HepG2 (cell line): ENCODE measurements around the gene ZMIZ1. TPM values are rescaled to one million over a fixed set of nuclear protein-coding genes. Genes with fewer than 3 reads are reported as not detected.
A peak's percentile ranks its signal among the peaks of the same experiment; 100 is the strongest.

Experiments used
- ATAC-seq: fragments of 200-7000 bp; cut with Tn5 transposase; 3 replicates; pipeline ENCODE4 v1.9.1; 2020; ENCODE audit warnings: mild to moderate bottlenecking, moderate library complexity
- BruUV-seq: library from RNA; stranded (reverse); fragments of 400-500 nt; replicated peaks from 2 replicates; lab custom pipeline; 2021; lab: Mats Ljungman, UMichigan
- CTCF ChIA-PET: fragments of 300-600 bp; formaldehyde crosslinking; extraction: SDS; loops from one replicate; lab custom pipeline; 2021; ENCODE audit warnings: low total read pairs, inconsistent platforms, low intra/inter-chr PET ratio; lab: Yijun Ruan, JAX
- POLR2A ChIA-PET: fragments of 350-600 bp; sonication (Branson Sonifier 250); formaldehyde crosslinking; loops from one replicate; lab custom pipeline; 2020; ENCODE audit warnings: antibody characterized with exemption, inconsistent platforms; lab: Yijun Ruan, JAX
- DNase-seq: peaks from one replicate; pipeline ENCODE4 v3.0.0-alpha.2; 2015; ENCODE audit warnings: low spot score
- FAIRE-seq: peaks from 3 replicates; lab custom pipeline; 2011; peaks lifted over from hg19 to GRCh38; lab: Jason Lieb, UNC
- H2AFZ ChIP-seq: one replicate; pipeline ENCODE4 v1.6.1; 2011; ENCODE audit warnings: low read length, inconsistent platforms
- H3K27ac ChIP-seq: fragments of 300-600 bp; 3 replicates; pipeline ENCODE4 v1.8.0; 2011; ENCODE audit warnings: mixed run types, mild to moderate bottlenecking, mixed read lengths, low read length, inconsistent platforms; ENCODE audit not compliant: insufficient read depth; ENCODE audit errors: extremely low read length
- H3K27me3 ChIP-seq, 2 experiments: fragments of 200-600 bp in 1 of 2; 2 replicates in 1 of 2; 3 replicates in 1 of 2; pipeline versions ENCODE4 v1.6.0 to v1.8.0; 2011; ENCODE audit warnings: low read length in 2 of 2, mild to moderate bottlenecking in 2 of 2, moderate library complexity in 2 of 2, inconsistent platforms in 1 of 2; ENCODE audit not compliant: insufficient read depth in 2 of 2, control insufficient read depth in 1 of 2
- H3K36me3 ChIP-seq, 2 experiments: fragments of 200-600 bp in 1 of 2; replicated peaks in 1 of 2; 2 replicates in 1 of 2; 3 replicates in 1 of 2; pipeline versions ENCODE4 v1.5.1 to v1.8.0; 2011; ENCODE audit warnings: low read length in 2 of 2, inconsistent platforms in 1 of 2; ENCODE audit not compliant: insufficient read depth in 2 of 2, control insufficient read depth in 1 of 2
- H3K4me1 ChIP-seq: 2 replicates; pipeline ENCODE4 v1.5.1; 2012; ENCODE audit warnings: low read length, inconsistent platforms; ENCODE audit not compliant: insufficient read depth
- H3K4me2 ChIP-seq: 2 replicates; pipeline ENCODE4 v1.6.0; 2011; ENCODE audit warnings: low read depth, low read length, inconsistent platforms
- H3K4me3 ChIP-seq, 3 experiments: fragments of 200-600 bp in 1 of 3; sonication (generic), shearing (Covaris generic) in 1 of 3; replicated peaks in 1 of 3; 2 replicates each; pipeline ENCODE4 v1.5.1; 2011 to 2016; ENCODE audit warnings: low read length in 3 of 3, inconsistent platforms in 2 of 3, low read depth in 2 of 3, mild to moderate bottlenecking in 2 of 3, control low read depth in 1 of 3, mixed read lengths in 1 of 3; ENCODE audit not compliant: insufficient read depth in 1 of 3
- H3K79me2 ChIP-seq: one replicate; pipeline ENCODE4 v1.6.1; 2011; ENCODE audit warnings: low read length, inconsistent platforms; ENCODE audit not compliant: insufficient read depth
- H3K9ac ChIP-seq: 2 replicates; pipeline ENCODE4 v1.6.0; 2011; ENCODE audit warnings: mild to moderate bottlenecking, low read depth, low read length, inconsistent platforms; ENCODE audit not compliant: insufficient read depth
- H3K9me3 ChIP-seq: 2 replicates; pipeline ENCODE4 v1.5.1; 2012; ENCODE audit warnings: mild to moderate bottlenecking, low read length
- H4K20me1 ChIP-seq: 2 replicates; pipeline ENCODE4 v1.6.0; 2011; ENCODE audit warnings: inconsistent platforms, mild to moderate bottlenecking, low read length, moderate library complexity; ENCODE audit not compliant: insufficient read depth
- CTCF ChIP-seq: sonication (generic); formaldehyde crosslinking; IDR thresholded peaks from 2 replicates; pipeline ENCODE4 v1.5.0; 2020; ENCODE audit warnings: mild to moderate bottlenecking, missing genetic modification reagents, moderate library complexity
- DPF2 ChIP-seq: sonication (generic); formaldehyde crosslinking; IDR thresholded peaks from 2 replicates; pipeline ENCODE4 v1.4.0; 2020; ENCODE audit warnings: mild to moderate bottlenecking, low read depth, missing genetic modification reagents, borderline replicate concordance
- HNRNPLL ChIP-seq: fragments of 200-400 bp; formaldehyde crosslinking; IDR thresholded peaks from 2 replicates; pipeline ENCODE4 v1.6.1; 2017; ENCODE audit warnings: mild to moderate bottlenecking, low read depth, low read length; ENCODE audit not compliant: poor library complexity, severe bottlenecking
- HOXA3 ChIP-seq: sonication (generic); formaldehyde crosslinking; IDR thresholded peaks from 2 replicates; pipeline ENCODE4 v1.5.0; 2020; ENCODE audit warnings: missing genetic modification reagents
- TOE1 ChIP-seq: sonication (generic); formaldehyde crosslinking; IDR thresholded peaks from 2 replicates; pipeline ENCODE4 v1.4.0; 2020; ENCODE audit warnings: mild to moderate bottlenecking, missing genetic modification reagents
- ZBTB26 ChIP-seq: IDR thresholded peaks from 2 replicates; pipeline ENCODE4 v1.6.1; 2016; ENCODE audit warnings: missing compliant biosample characterization, missing genetic modification reagents, borderline replicate concordance
- ZNF232 ChIP-seq: sonication (generic); formaldehyde crosslinking; IDR thresholded peaks from 2 replicates; pipeline ENCODE4 v1.4.0; 2020; ENCODE audit warnings: missing genetic modification reagents, borderline replicate concordance
- ZNF253 ChIP-seq: sonication (generic); formaldehyde crosslinking; IDR thresholded peaks from 2 replicates; pipeline ENCODE4 v1.8.0; 2022; ENCODE audit warnings: mild to moderate bottlenecking, missing genetic modification reagents, borderline replicate concordance
- WGBS: methylation state at CpG from one replicate; pipeline ENCODE4 v1.1.6; 2017; ENCODE audit warnings: low lambda C conversion rate; 5-methylcytosine and 5-hydroxymethylcytosine counted together
- in situ Hi-C: cut with HindIII; loops from 2 replicates; pipeline ENCODE4 v1.10.0; 2017; ENCODE audit warnings: low pct_unique_long_range_greater_than_20kb; ENCODE audit not compliant: extremely low pct_ligation_motif_present
- intact Hi-C: fragments of 100-400 bp; cut with micrococcal nuclease; formaldehyde crosslinking; loops from one replicate; pipeline ENCODE4 v1.10.0; 2022; ENCODE audit not compliant: unreplicated experiment
- polyA plus RNA-seq, 8 experiments: library from polyadenylated mRNA; depleted of rRNA in 3 of 8; stranded (reverse) in 7 of 8; unstranded in 1 of 8; fragments of >200 nt; fragmentation: Illumina TruSeq in 4 of 8; extraction: Trizol in 4 of 8; gene quantifications; 2 replicates each; pipeline versions ENCODE4 v1.2.1 to v1.2.3, GENCODE V29; 2011 to 2016; ENCODE audit warnings: low read depth in 4 of 8, missing spikeins in 1 of 8, mixed read lengths in 1 of 8; ENCODE audit not compliant: insufficient read depth in 1 of 8
- total RNA-seq, 5 experiments: library from RNA; depleted of rRNA; stranded (reverse); fragments of >200 nt; fragmentation: Illumina TruSeq; extraction: Trizol; gene quantifications; 2 replicates each; pipeline ENCODE4 v1.2.3, GENCODE V29; 2016; ENCODE audit warnings: low read depth in 1 of 5
- TF ChIP-seq, protein P1 (sequence below): sonication (generic); formaldehyde crosslinking; IDR thresholded peaks from 2 replicates; pipeline ENCODE4 v1.4.0; 2020; ENCODE audit warnings: missing genetic modification reagents
- TF ChIP-seq, protein P2 (sequence below): sonication (generic); formaldehyde crosslinking; IDR thresholded peaks from 2 replicates; pipeline ENCODE4 v1.4.0; 2020; ENCODE audit warnings: missing genetic modification reagents
- TF ChIP-seq, protein P3 (sequence below): sonication (generic); formaldehyde crosslinking; IDR thresholded peaks from 2 replicates; pipeline ENCODE4 v1.8.1; 2023; ENCODE audit warnings: mild to moderate bottlenecking, missing genetic modification reagents
- TF ChIP-seq, protein P4 (sequence below): sonication (generic); IDR thresholded peaks from 2 replicates; pipeline ENCODE4 v1.6.1; 2016; ENCODE audit warnings: low read depth, borderline replicate concordance
- TF ChIP-seq, protein P5 (sequence below): IDR thresholded peaks from 2 replicates; pipeline ENCODE4 v1.6.1; 2012; ENCODE audit warnings: inconsistent platforms

ZMIZ1 gene
- total and polyA plus RNA-seq, 2 of the 13 experiments (the other 11 are each of a cell fraction or from before 2014, with no cell fraction given): 5.3 to 10.2 TPM

GRCh38 chr10:79176949-79177602 is 108.3 kb downstream of the ZMIZ1 start:
- H3K4me2 ChIP-seq: peak overlapping the region; percentile 20; the same call in 1 of the 2 replicates
- FAIRE-seq (peak; percentile 44), DNase-seq (peak; percentile 65), ATAC-seq (peak; percentile 84)
- ChIA-PET CTCF (no interaction called here), POLR2A (interaction anchor here (0.5 to 2.0 kb wide), 6 partner anchors 8 to 106 kb away, joined by 3 to 5 read pairs (median 3); no protein-coding TSS in a partner anchor)
- intact Hi-C loops (no loop called here), in situ Hi-C loops (loop anchor here (25.0 kb wide), 1 partner anchor 90 kb away; no protein-coding TSS in a partner anchor)
- WGBS: 71% methylated on average over 7 of the region's 18 CpGs
- peaks cover 15 to 62% of the 10 kb centered on the region in 2 experiments for H3K36me3 ChIP-seq
- H3K27me3 ChIP-seq: no peaks in the 10 kb centered on the region
- peak overlapping the region; percentile 52; the same call in 1 of the 2 replicates for H3K9ac ChIP-seq
- no peaks in the 10 kb centered on the region for H4K20me1 ChIP-seq
- H2AFZ ChIP-seq: no peak overlapping the region
- peak overlapping the region; percentile 77 for H3K27ac ChIP-seq
- H3K9me3 ChIP-seq: no peaks in the 10 kb centered on the region
- H3K79me2 ChIP-seq: peaks cover 6% of the 10 kb centered on the region
- no TSS peak for BruUV-seq
- H3K4me1 ChIP-seq: peaks cover 84% of the 10 kb centered on the region
- H3K4me3 ChIP-seq: no peak overlapping the region
- TF ChIP-seq ZBTB26 (CRISPR knock-in tag) (no peak), TOE1 (no peak), CTCF (CRISPR knock-in tag) (peak; percentile 15; the same call in 1 of the 2 replicates), ZNF253 (CRISPR knock-in tag) (no peak), DPF2 (CRISPR knock-in tag) (peak; percentile 74; the same call in 1 of the 2 replicates), HNRNPLL (no peak), HOXA3 (peak; percentile 37; the same call in 1 of the 2 replicates), ZNF232 (CRISPR knock-in tag) (peak; percentile 61; the same call in 1 of the 2 replicates)
- TF ChIP-seq, protein P1, sequence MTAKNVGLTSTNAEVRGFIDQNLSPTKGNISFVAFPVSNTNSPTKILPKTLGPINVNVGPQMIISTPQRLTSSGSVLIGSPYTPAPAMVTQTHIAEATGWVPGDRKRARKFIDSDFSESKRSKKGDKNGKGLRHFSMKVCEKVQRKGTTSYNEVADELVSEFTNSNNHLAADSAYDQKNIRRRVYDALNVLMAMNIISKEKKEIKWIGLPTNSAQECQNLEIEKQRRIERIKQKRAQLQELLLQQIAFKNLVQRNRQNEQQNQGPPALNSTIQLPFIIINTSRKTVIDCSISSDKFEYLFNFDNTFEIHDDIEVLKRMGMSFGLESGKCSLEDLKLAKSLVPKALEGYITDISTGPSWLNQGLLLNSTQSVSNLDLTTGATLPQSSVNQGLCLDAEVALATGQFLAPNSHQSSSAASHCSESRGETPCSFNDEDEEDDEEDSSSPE: no peak
- TF ChIP-seq, protein P2, sequence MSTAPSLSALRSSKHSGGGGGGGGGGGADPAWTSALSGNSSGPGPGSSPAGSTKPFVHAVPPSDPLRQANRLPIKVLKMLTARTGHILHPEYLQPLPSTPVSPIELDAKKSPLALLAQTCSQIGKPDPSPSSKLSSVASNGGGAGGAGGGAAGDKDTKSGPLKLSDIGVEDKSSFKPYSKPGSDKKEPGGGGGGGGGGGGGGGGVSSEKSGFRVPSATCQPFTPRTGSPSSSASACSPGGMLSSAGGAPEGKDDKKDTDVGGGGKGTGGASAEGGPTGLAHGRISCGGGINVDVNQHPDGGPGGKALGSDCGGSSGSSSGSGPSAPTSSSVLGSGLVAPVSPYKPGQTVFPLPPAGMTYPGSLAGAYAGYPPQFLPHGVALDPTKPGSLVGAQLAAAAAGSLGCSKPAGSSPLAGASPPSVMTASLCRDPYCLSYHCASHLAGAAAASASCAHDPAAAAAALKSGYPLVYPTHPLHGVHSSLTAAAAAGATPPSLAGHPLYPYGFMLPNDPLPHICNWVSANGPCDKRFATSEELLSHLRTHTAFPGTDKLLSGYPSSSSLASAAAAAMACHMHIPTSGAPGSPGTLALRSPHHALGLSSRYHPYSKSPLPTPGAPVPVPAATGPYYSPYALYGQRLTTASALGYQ (CRISPR knock-in tag): no peak; the same call in 1 of the 2 replicates
- TF ChIP-seq, protein P3, sequence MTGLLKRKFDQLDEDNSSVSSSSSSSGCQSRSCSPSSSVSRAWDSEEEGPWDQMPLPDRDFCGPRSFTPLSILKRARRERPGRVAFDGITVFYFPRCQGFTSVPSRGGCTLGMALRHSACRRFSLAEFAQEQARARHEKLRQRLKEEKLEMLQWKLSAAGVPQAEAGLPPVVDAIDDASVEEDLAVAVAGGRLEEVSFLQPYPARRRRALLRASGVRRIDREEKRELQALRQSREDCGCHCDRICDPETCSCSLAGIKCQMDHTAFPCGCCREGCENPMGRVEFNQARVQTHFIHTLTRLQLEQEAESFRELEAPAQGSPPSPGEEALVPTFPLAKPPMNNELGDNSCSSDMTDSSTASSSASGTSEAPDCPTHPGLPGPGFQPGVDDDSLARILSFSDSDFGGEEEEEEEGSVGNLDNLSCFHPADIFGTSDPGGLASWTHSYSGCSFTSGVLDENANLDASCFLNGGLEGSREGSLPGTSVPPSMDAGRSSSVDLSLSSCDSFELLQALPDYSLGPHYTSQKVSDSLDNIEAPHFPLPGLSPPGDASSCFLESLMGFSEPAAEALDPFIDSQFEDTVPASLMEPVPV (CRISPR knock-in tag): peak; percentile 48; the same call in 1 of the 2 replicates
- TF ChIP-seq, protein P4, sequence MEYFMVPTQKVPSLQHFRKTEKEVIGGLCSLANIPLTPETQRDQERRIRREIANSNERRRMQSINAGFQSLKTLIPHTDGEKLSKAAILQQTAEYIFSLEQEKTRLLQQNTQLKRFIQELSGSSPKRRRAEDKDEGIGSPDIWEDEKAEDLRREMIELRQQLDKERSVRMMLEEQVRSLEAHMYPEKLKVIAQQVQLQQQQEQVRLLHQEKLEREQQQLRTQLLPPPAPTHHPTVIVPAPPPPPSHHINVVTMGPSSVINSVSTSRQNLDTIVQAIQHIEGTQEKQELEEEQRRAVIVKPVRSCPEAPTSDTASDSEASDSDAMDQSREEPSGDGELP: no peak
- TF ChIP-seq, protein P5, sequence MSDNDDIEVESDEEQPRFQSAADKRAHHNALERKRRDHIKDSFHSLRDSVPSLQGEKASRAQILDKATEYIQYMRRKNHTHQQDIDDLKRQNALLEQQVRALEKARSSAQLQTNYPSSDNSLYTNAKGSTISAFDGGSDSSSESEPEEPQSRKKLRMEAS: peak; percentile 55
